ENCODE results near the gene PRSS36.

Gene PRSS36

DNA sequence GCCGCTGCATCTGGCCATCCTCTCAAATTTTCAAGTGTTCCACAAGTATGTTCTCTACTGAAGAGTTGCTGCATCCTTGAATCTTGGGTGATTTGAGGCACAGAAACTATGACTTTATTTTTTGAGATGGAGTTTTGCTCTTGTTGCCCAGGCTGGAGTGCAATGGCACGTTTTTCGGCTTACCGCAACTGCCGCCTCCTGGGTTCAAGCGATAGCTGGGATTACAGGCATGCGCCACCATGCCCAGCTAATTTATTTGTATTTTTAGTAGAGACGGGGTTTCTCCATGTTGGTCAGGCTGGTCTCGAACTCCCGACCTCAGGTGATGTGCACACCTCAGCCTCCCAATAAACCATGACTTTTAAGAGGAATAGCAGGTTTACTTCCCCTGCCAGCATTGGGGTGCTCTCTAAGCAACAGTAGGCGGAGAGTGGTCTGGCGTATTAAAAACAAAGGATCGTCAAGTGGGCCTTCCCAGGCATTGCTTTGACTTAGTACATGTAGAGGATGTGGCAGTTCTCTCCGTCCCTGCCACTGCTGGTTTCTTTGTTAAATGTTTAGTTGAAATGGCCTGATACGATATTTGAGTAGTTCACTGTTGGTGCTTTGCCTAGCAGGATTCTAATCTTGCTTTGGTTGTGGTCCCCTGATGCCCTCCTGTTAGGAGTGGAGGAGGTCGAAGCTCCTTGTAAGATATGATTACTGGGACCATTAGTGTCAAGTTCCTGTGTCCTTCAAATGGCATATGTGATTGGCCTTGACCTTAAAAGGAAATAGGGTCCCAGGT is 43.2 kb upstream of the PRSS36 start:
- no peaks in the 10 kb centered on the region for H3K27me3 ChIP-seq
- no peaks in the 10 kb centered on the region for H3K9me3 ChIP-seq (replicated peaks in 1 of 11)
- no peak overlapping the region for H3K4me2 ChIP-seq
- H3K36me3 ChIP-seq = peaks cover 92 to 100% (median 97%) of the 10 kb centered on the region in 11 experiments
- peaks cover 98 to 100% (median 100%) of the 10 kb centered on the region in 11 experiments for H4K20me1 ChIP-seq
- H3K4me1 ChIP-seq = peaks cover 0 to 83% (median 19%) of the 10 kb centered on the region in 10 experiments; a peak in 15 of 20 replicates
- no peak overlapping the region for H3K4me3 ChIP-seq
- H3K9ac ChIP-seq = no peak overlapping the region
- TF ChIP-seq Cebpa-rat (IDR thresholded peaks at IDR 0.05) = no peak
- H3K27ac ChIP-seq = no peak overlapping the region

GRCh38 chr16:31191697-31192428 is 42.0 kb upstream of the PRSS36 start:
- no peaks in the 10 kb centered on the region for H3K9me3 ChIP-seq (replicated peaks in 1 of 11)
- peaks cover 0 to 83% (median 13%) of the 10 kb centered on the region in 10 experiments; a peak in 12 of 20 replicates for H3K4me1 ChIP-seq
- no peak for TF ChIP-seq Cebpa-rat (IDR thresholded peaks at IDR 0.05)
- peak overlapping the region in 2 of 11 experiments; percentile 8 to 27; a peak in 2 of 22 replicates for H3K4me2 ChIP-seq
- H3K27ac ChIP-seq = no peak overlapping the region; a peak in 1 of 22 replicates
- H3K4me3 ChIP-seq = no peak overlapping the region
- peaks cover 100% of the 10 kb centered on the region in 11 experiments for H3K36me3 ChIP-seq
- H3K27me3 ChIP-seq = no peaks in the 10 kb centered on the region
- peak overlapping the region in 1 of 11 experiments; percentile 58; a peak in 2 of 22 replicates for H3K9ac ChIP-seq
- H4K20me1 ChIP-seq = peaks cover 100% of the 10 kb centered on the region in 11 experiments

- Histone ChIP-seq H3K9me3 (replicated peaks in 1 of 11) (no peaks in the 10 kb centered on the region), H3K9ac (peak overlapping the region in 2 of 11 experiments; percentile 34 to 58; a peak in 2 of 22 replicates), H3K36me3 (peaks cover 98 to 100% (median 100%) of the 10 kb centered on the region in 11 experiments), H3K27ac (no peak overlapping the region), H3K4me1 (peaks cover 0 to 83% (median 17%) of the 10 kb centered on the region in 10 experiments; a peak in 16 of 20 replicates), H3K4me2 (peak overlapping the region in 2 of 11 experiments; percentile 8 to 27; a peak in 3 of 22 replicates), H3K4me3 (no peak overlapping the region), H4K20me1 (peaks cover 100% of the 10 kb centered on the region in 11 experiments), H3K27me3 (no peaks in the 10 kb centered on the region)
- no peak for TF ChIP-seq Cebpa-rat (IDR thresholded peaks at IDR 0.05)
Measured at GRCh38 chr16:31190818-31191444, 41.1 kb upstream of the PRSS36 start.

- Histone ChIP-seq H3K4me2 (no peak overlapping the region; a peak in 1 of 22 replicates), H4K20me1 (peaks cover 100% of the 10 kb centered on the region in 11 experiments), H3K36me3 (peaks cover 97 to 100% (median 100%) of the 10 kb centered on the region in 11 experiments), H3K27ac (no peak overlapping the region), H3K9me3 (replicated peaks in 1 of 11) (no peaks in the 10 kb centered on the region), H3K9ac (no peak overlapping the region; a peak in 1 of 22 replicates), H3K4me1 (peaks cover 0 to 84% (median 22%) of the 10 kb centered on the region in 10 experiments; a peak in 18 of 20 replicates), H3K4me3 (no peak overlapping the region), H3K27me3 (no peaks in the 10 kb centered on the region)
- no peak for TF ChIP-seq Cebpa-rat (IDR thresholded peaks at IDR 0.05)
Measured at GRCh38 chr16:31190061-31190460, 40.2 kb upstream of the PRSS36 start.

DNA sequence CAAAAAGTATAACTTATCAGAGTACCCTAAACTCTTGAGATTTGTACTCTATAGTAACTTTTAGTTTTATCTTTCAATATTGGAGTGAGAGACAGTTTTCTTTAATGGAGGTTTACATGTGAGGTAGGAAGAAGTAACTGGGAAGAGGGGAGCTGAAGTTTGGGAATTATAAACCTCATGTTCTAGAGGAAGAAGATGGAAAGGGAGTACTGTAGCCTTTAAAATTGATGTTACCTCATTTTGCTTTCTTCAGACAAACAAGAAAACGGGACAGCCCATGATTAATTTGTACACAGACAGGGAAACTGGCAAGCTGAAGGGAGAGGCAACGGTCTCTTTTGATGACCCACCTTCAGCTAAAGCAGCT is 39.5 kb upstream of the PRSS36 start:
- Histone ChIP-seq H3K4me3 (no peak overlapping the region), H3K9me3 (replicated peaks in 1 of 11) (no peaks in the 10 kb centered on the region), H3K27me3 (no peaks in the 10 kb centered on the region), H3K27ac (no peak overlapping the region), H3K9ac (0 out of 22 replicates have a peak overlapping the region, but pooled peaks of 1 of the 11 experiments have one; percentile 11), H3K36me3 (peaks cover 97 to 100% (median 100%) of the 10 kb centered on the region in 11 experiments), H4K20me1 (peaks cover 100% of the 10 kb centered on the region in 11 experiments), H3K4me1 (peaks cover 0 to 89% (median 25%) of the 10 kb centered on the region in 10 experiments; a peak in 19 of 20 replicates), H3K4me2 (no peak overlapping the region)
- no peak for TF ChIP-seq Cebpa-rat (IDR thresholded peaks at IDR 0.05)

DNA sequence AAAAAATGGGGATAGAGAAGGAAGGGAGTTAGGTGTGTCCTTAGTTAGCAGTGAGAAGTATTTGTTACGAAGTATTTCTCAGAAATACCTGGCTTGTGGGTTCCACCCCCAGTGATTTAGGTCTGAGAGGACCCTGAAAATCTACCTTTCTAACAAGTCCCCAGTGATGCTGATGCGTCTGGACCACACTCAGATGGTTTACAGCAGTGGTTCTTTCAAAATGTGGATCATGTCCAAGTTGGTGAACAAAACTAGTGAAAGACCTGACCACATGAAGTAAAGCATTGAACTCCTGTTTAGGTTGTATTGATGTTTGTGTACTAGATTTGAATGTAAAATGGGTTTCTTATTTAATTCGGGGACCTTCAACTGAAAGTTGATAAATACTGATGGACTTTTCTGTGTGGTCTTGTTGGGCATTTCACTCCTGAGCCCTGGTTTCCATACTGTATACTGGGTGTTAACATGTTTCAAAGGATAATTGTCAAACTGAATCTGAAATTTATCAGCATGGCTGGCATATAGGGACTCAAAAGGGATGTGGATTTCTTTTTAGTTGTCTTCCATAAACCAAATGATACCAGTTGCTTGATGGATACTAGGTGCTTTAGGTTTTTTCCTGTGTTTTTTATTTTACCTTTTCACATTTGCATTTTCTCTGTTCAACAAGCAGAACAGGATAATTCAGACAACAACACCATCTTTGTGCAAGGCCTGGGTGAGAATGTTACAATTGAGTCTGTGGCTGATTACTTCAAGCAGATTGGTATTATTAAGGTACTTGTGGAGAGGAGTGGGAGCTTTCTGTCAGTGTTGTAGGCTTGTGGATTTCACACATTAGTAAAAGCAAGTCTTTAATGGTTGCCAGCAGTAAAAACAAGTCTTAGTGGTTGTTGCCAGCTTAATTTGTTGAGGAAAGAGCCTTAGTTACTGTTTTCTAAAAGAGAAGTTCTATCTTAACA is 38.9 kb upstream of the PRSS36 start:
- Histone ChIP-seq H4K20me1 (peaks cover 100% of the 10 kb centered on the region in 11 experiments), H3K4me2 (no peak overlapping the region), H3K36me3 (peaks cover 97 to 100% (median 100%) of the 10 kb centered on the region in 11 experiments), H3K27me3 (no peaks in the 10 kb centered on the region), H3K27ac (no peak overlapping the region), H3K4me3 (no peak overlapping the region), H3K4me1 (peaks cover under 1 to 89% (median 30%) of the 10 kb centered on the region in 10 experiments; a peak in 19 of 20 replicates), H3K9ac (peak overlapping the region in 2 of 11 experiments; percentile 11 to 31; a peak in 2 of 22 replicates), H3K9me3 (replicated peaks in 1 of 11) (no peaks in the 10 kb centered on the region)
- TF ChIP-seq Cebpa-rat (IDR thresholded peaks at IDR 0.05) = no peak

GRCh38 chr16:31187808-31188189 is 37.9 kb upstream of the PRSS36 start:
- Histone ChIP-seq H3K4me3 (no peak overlapping the region), H3K36me3 (peaks cover 97 to 100% (median 100%) of the 10 kb centered on the region in 11 experiments), H3K27me3 (no peaks in the 10 kb centered on the region), H3K27ac (no peak overlapping the region; a peak in 1 of 22 replicates), H3K4me2 (no peak overlapping the region), H4K20me1 (peaks cover 100% of the 10 kb centered on the region in 11 experiments), H3K9ac (peak overlapping the region in 1 of 11 experiments; percentile 11; a peak in 2 of 22 replicates), H3K4me1 (peaks cover 10 to 94% (median 39%) of the 10 kb centered on the region in 10 experiments), H3K9me3 (replicated peaks in 1 of 11) (no peaks in the 10 kb centered on the region)
- no peak for TF ChIP-seq Cebpa-rat (IDR thresholded peaks at IDR 0.05)
